HCT116 (cell line): ENCODE measurements around the gene PAK6. TPM values are rescaled to one million over a fixed set of nuclear protein-coding genes. Genes with fewer than 3 reads are reported as not detected.

Experiments used
- ATAC-seq: fragments of 200-7000 bp; cut with Tn5 transposase; 2 replicates; pipeline ENCODE4 v1.9.1; 2020; ENCODE audit warnings: mild to moderate bottlenecking, moderate library complexity
- BruUV-seq: library from RNA; stranded (reverse); fragments of 400-500 nt; replicated peaks from 2 replicates; lab custom pipeline; 2021; lab: Mats Ljungman, UMichigan
- CTCF ChIA-PET: fragments of 300-600 bp; sonication (Branson Sonifier 250); formaldehyde crosslinking; loops from one replicate; lab custom pipeline; 2021; ENCODE audit warnings: antibody characterized with exemption; lab: Charles Lee
- POLR2A ChIA-PET: fragments of 300-600, 350-600 bp; sonication (Branson Sonifier 250); formaldehyde crosslinking; loops from one replicate; lab custom pipeline; 2021; ENCODE audit warnings: antibody characterized with exemption; lab: Charles Lee
- RAD21 ChIA-PET, 2 experiments: fragments of 300-600 bp; sonication (Branson Sonifier 250); formaldehyde crosslinking; loops; one replicate each; lab custom pipeline; 2023; ENCODE audit warnings: low total read pairs in 2 of 2; ENCODE audit not compliant: uncharacterized antibody in 2 of 2, unreplicated experiment in 2 of 2, low non-redundant PET in 1 of 2; lab: Charles Lee
- DNase-seq: peaks from one replicate; pipeline ENCODE4 v3.0.0-alpha.2; 2010; ENCODE audit warnings: low read depth, low spot score
- H2AFZ ChIP-seq: fragments of 200-600 bp; shearing (Covaris generic), sonication (generic); 2 replicates; pipeline ENCODE4 v1.6.1; 2017; ENCODE audit warnings: low read depth, mixed run types, mixed read lengths, antibody characterized with exemption, low read length; ENCODE audit not compliant: poor library complexity, severe bottlenecking
- H3K27ac ChIP-seq: 2 replicates; pipeline ENCODE4 v1.5.1; 2012; ENCODE audit warnings: low read depth, low read length
- H3K27me3 ChIP-seq: fragments of 200-600 bp; sonication (generic); 2 replicates; pipeline ENCODE4 v1.6.1; 2016; ENCODE audit warnings: mixed run types, low read length, mixed read lengths; ENCODE audit not compliant: insufficient read depth
- H3K36me3 ChIP-seq, 2 experiments: fragments of 200-500 bp in 1 of 2; fragments of 200-600 bp in 1 of 2; sonication (Bioruptor generic) in 1 of 2; sonication (generic) in 1 of 2; 2 replicates each; pipeline versions ENCODE4 v1.5.1 to v1.6.1; 2014 to 2016; ENCODE audit warnings: low read length in 2 of 2, inconsistent platforms in 1 of 2, mixed read lengths in 1 of 2, mixed run types in 1 of 2; ENCODE audit not compliant: insufficient read depth in 2 of 2, control insufficient read depth in 1 of 2
- H3K4me1 ChIP-seq, 2 experiments: fragments of 200-600 bp in 1 of 2; sonication (generic) in 1 of 2; 2 replicates each; pipeline versions ENCODE4 v1.5.1 to v1.6.1; 2012 to 2017; ENCODE audit warnings: low read length in 2 of 2, inconsistent platforms in 1 of 2, mild to moderate bottlenecking in 1 of 2, mixed read lengths in 1 of 2, mixed run types in 1 of 2, moderate library complexity in 1 of 2; ENCODE audit not compliant: insufficient read depth in 2 of 2, control insufficient read depth in 1 of 2
- H3K4me2 ChIP-seq: fragments of 200-600 bp; sonication (generic); 2 replicates; pipeline ENCODE4 v1.6.1; 2017; ENCODE audit warnings: mixed run types, low read length, mixed read lengths
- H3K4me3 ChIP-seq, 2 experiments: fragments of 200-600 bp in 1 of 2; sonication (generic) in 1 of 2; replicated peaks in 1 of 2; 2 replicates each; pipeline ENCODE4 v1.5.1; 2011 to 2016; ENCODE audit warnings: low read length in 2 of 2, control low read depth in 1 of 2, low read depth in 1 of 2, mild to moderate bottlenecking in 1 of 2, mixed read lengths in 1 of 2, mixed run types in 1 of 2
- H3K79me2 ChIP-seq: fragments of 200-600 bp; sonication (generic); 2 replicates; pipeline ENCODE4 v1.6.1; 2017; ENCODE audit warnings: mild to moderate bottlenecking, mixed run types, low read length, moderate library complexity, mixed read lengths; ENCODE audit not compliant: insufficient read depth
- H3K9ac ChIP-seq: fragments of 200-600 bp; sonication (generic); 2 replicates; pipeline ENCODE4 v1.6.1; 2016; ENCODE audit warnings: low read length, mixed read lengths
- H3K9me2 ChIP-seq: fragments of 200-600 bp; sonication (generic), shearing (Covaris generic); 2 replicates; pipeline ENCODE4 v1.6.1; 2017; ENCODE audit warnings: mixed run types, mild to moderate bottlenecking, moderate library complexity; ENCODE audit not compliant: insufficient read depth
- H3K9me3 ChIP-seq, 2 experiments: fragments of 200-500 bp in 1 of 2; fragments of 200-600 bp in 1 of 2; sonication (Bioruptor generic) in 1 of 2; sonication (generic) in 1 of 2; 2 replicates each; pipeline ENCODE4 v1.6.1; 2014 to 2017; ENCODE audit warnings: low read length in 2 of 2, mixed read lengths in 2 of 2, inconsistent platforms in 1 of 2, low read depth in 1 of 2, mild to moderate bottlenecking in 1 of 2, mixed run types in 1 of 2, moderate library complexity in 1 of 2; ENCODE audit not compliant: control insufficient read depth in 1 of 2, insufficient read depth in 1 of 2
- H4K20me1 ChIP-seq: fragments of 200-600 bp; sonication (generic), shearing (Covaris generic); 2 replicates; pipeline ENCODE4 v1.6.1; 2017; ENCODE audit warnings: mixed run types, mild to moderate bottlenecking, moderate library complexity; ENCODE audit not compliant: insufficient read depth
- CEBPB ChIP-seq: IDR thresholded peaks from 2 replicates; pipeline ENCODE4 v1.6.1; 2012; ENCODE audit warnings: low read depth
- EGR1 ChIP-seq: IDR thresholded peaks from 2 replicates; pipeline ENCODE4 v1.6.1; 2012; ENCODE audit warnings: low read depth
- ELF1 ChIP-seq: IDR thresholded peaks from 2 replicates; pipeline ENCODE4 v1.6.1; 2012; ENCODE audit warnings: low read depth, borderline replicate concordance
- EZH2 ChIP-seq: fragments of 200-600 bp; sonication (generic); IDR thresholded peaks from 2 replicates; pipeline ENCODE4 v1.6.1; 2017; ENCODE audit warnings: antibody characterized with exemption, mixed run types
- EZH2phosphoT487 ChIP-seq: fragments of 200-600 bp; IDR thresholded peaks from 2 replicates; pipeline ENCODE4 v1.6.1; 2018; ENCODE audit warnings: antibody characterized with exemption, borderline replicate concordance
- FOSL1 ChIP-seq: IDR thresholded peaks from 2 replicates; pipeline ENCODE4 v1.6.1; 2012; ENCODE audit warnings: low read depth
- POLR2A ChIP-seq: IDR thresholded peaks from 2 replicates; pipeline ENCODE4 v1.7.0; 2011; ENCODE audit warnings: borderline replicate concordance; ENCODE audit not compliant: insufficient read depth, insufficient read length; ENCODE audit errors: extremely low read depth
- POLR2AphosphoS5 ChIP-seq: IDR thresholded peaks from 2 replicates; pipeline ENCODE4 v1.6.1; 2011; ENCODE audit warnings: mild to moderate bottlenecking, low read depth, low read length, moderate library complexity
- RAD21 ChIP-seq: IDR thresholded peaks from 2 replicates; pipeline ENCODE4 v1.6.1; 2012; ENCODE audit warnings: low read depth, mild to moderate bottlenecking
- REST ChIP-seq: IDR thresholded peaks from 2 replicates; pipeline ENCODE4 v1.6.1; 2012; ENCODE audit warnings: low read depth
- SIN3A ChIP-seq: IDR thresholded peaks from 2 replicates; pipeline ENCODE4 v1.6.1; 2012; ENCODE audit warnings: low read depth
- SRF ChIP-seq: IDR thresholded peaks from 2 replicates; pipeline ENCODE4 v1.6.1; 2012; ENCODE audit warnings: low read depth
- TCF7L2 ChIP-seq: IDR thresholded peaks from 2 replicates; pipeline ENCODE4 v1.7.0; 2011; ENCODE audit warnings: borderline replicate concordance, inconsistent platforms; ENCODE audit not compliant: insufficient read depth, insufficient read length; ENCODE audit errors: extremely low read depth
- YY1 ChIP-seq: IDR thresholded peaks from 2 replicates; pipeline ENCODE4 v1.6.1; 2011; ENCODE audit warnings: low read length, low read depth, moderate library complexity, mild to moderate bottlenecking; ENCODE audit not compliant: insufficient replicate concordance; ENCODE audit errors: extremely low read depth
- intact Hi-C: fragments of 100-400 bp; cut with micrococcal nuclease; formaldehyde crosslinking; loops from 2 replicates; pipeline ENCODE4 v1.10.0; 2022
- total RNA-seq: library from RNA; stranded (reverse); gene quantifications from one replicate; pipeline ENCODE4 v1.2.1, GENCODE V29; 2021; ENCODE audit not compliant: unreplicated experiment

Gene PAK6
- total RNA-seq, 1 experiment from 2014 or later = 19.9 TPM

DNA sequence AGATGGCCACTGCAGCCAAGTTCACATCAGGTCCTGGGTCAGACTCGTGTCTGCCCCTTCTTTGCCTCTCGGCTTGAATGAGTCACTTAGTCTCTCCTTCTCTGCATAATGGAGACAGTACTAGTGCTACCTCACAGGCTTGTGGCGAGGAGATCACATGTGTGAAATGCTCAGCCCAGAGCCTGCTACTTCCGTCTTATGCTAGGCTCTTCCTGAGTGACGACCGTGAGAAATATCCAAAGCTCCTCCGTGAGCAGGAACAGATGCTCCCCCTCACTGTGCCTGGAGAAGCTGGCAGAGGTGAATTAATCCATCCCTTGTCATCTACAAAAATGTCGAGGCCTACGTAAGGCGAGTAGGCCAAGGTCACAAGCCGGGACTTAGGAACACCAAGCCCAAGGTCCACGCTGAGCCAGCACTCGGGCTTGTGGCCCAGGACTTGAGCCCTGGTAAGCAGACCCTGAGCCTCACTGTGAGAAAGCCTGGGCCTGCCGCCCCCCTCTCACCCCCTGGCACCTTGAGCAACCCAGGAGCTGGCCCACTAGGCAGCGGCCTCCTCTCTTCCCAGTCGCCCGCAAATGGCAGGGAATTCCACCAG, 17.9 kb downstream of the PAK6 start:
- ChIA-PET CTCF (no interaction called here), POLR2A (no interaction called here), RAD21 (no interaction called here)
- Histone ChIP-seq H3K4me3 (no peak overlapping the region), H3K9me3 (no peaks in the 10 kb centered on the region), H3K4me2 (no peak overlapping the region), H3K79me2 (peaks cover 18% of the 10 kb centered on the region; the same call in 1 of the 2 replicates), H3K27me3 (no peaks in the 10 kb centered on the region), H3K9ac (no peak overlapping the region), H2AFZ (no peak overlapping the region), H4K20me1 (no peaks in the 10 kb centered on the region), H3K4me1 (peaks cover 14 to 34% of the 10 kb centered on the region in 2 experiments), H3K27ac (no peak overlapping the region), H3K9me2 (no peaks in the 10 kb centered on the region), H3K36me3 (peaks cover 3 to 4% of the 10 kb centered on the region in 2 experiments; a peak in 3 of 4 replicates)
- no peak for TF ChIP-seq EGR1
- no peak for TF ChIP-seq SRF
- TF ChIP-seq POLR2AphosphoS5 = no peak
- DNase-seq (no peak), ATAC-seq (no peak)
- intact Hi-C loops = no loop called here
- no TSS peak for BruUV-seq

- H2AFZ ChIP-seq = no peak overlapping the region
- DNase-seq (no peak), ATAC-seq (no peak)
- intact Hi-C loops = no loop called here
- no TSS peak for BruUV-seq
- H3K4me3 ChIP-seq = no peak overlapping the region
- POLR2A ChIA-PET = interaction anchor here (1.1 kb wide), 1 partner anchor 19 kb away, joined by 3 read pairs; the partner anchor contains the start of gene PAK6
- H3K4me2 ChIP-seq = 0 out of 2 replicates have a peak overlapping the region, but pooled peaks have one; percentile 2
- no peaks in the 10 kb centered on the region for H3K9me3 ChIP-seq
- no peaks in the 10 kb centered on the region for H3K27me3 ChIP-seq
- H3K79me2 ChIP-seq = peaks cover 18% of the 10 kb centered on the region; the same call in 1 of the 2 replicates
- H3K4me1 ChIP-seq = peaks cover 11 to 27% of the 10 kb centered on the region in 2 experiments
- CTCF ChIA-PET = no interaction called here
- H3K27ac ChIP-seq = no peak overlapping the region
- no peak overlapping the region for H3K9ac ChIP-seq
- no peaks in the 10 kb centered on the region for H3K9me2 ChIP-seq
- no peaks in the 10 kb centered on the region for H4K20me1 ChIP-seq
- peaks cover 3 to 4% of the 10 kb centered on the region in 2 experiments; a peak in 3 of 4 replicates for H3K36me3 ChIP-seq
- RAD21 ChIA-PET = no interaction called here
- TF ChIP-seq EGR1 (no peak), YY1 (no peak), SIN3A (no peak), POLR2A (no peak), POLR2AphosphoS5 (no peak), CEBPB (no peak), FOSL1 (no peak), RAD21 (no peak), EZH2phosphoT487 (no peak), TCF7L2 (no peak), SRF (no peak), ELF1 (no peak), REST (no peak), EZH2 (no peak)
Observed at GRCh38 chr15:40257656-40258450, 19.0 kb downstream of the PAK6 start.
